GM12864 (cell line): ENCODE data around the gene ODAD3.
"Not testable (repeated sequence)": the region's sequence is repeated elsewhere in the genome, so short reads cannot be mapped to it uniquely, and the experiment has no call there.

Experiments used
- DNase-seq: peaks from one replicate; pipeline ENCODE4 v3.0.0-alpha.2; 2011; ENCODE audit warnings: low read depth
- H3K4me3 ChIP-seq: 2 replicates; pipeline ENCODE4 v1.5.1; 2011; ENCODE audit warnings: mild to moderate bottlenecking, low read depth, low read length, control low read depth
- TF ChIP-seq, protein P1 (sequence below): IDR thresholded peaks from 2 replicates; pipeline ENCODE4 v1.5.1; 2011; ENCODE audit warnings: low read depth, mild to moderate bottlenecking, moderate library complexity, low read length, control low read depth, inconsistent platforms; ENCODE audit errors: missing control alignments

Gene ODAD3

DNA sequence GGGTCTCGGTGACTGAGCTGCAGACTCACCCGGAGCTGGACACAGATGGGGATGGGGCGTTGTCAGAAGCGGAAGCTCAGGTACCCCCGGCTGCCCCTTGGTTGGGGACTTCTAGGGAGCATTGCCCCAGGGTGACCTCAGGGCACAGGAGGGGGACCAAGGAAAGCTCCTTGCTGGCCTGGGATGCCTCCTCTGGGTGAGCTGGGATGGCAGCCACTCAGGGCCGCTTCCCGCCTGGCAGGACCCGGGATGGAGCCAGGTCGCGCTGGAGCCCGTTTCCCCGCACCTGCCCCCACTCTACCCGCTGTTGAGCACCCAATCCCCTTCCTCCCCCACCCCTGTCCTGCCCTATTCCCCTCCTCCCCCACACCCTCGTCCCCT is 11.3 kb upstream of the ODAD3 start:
- no peak for DNase-seq
- no peak overlapping the region for H3K4me3 ChIP-seq
- TF ChIP-seq, protein P1, sequence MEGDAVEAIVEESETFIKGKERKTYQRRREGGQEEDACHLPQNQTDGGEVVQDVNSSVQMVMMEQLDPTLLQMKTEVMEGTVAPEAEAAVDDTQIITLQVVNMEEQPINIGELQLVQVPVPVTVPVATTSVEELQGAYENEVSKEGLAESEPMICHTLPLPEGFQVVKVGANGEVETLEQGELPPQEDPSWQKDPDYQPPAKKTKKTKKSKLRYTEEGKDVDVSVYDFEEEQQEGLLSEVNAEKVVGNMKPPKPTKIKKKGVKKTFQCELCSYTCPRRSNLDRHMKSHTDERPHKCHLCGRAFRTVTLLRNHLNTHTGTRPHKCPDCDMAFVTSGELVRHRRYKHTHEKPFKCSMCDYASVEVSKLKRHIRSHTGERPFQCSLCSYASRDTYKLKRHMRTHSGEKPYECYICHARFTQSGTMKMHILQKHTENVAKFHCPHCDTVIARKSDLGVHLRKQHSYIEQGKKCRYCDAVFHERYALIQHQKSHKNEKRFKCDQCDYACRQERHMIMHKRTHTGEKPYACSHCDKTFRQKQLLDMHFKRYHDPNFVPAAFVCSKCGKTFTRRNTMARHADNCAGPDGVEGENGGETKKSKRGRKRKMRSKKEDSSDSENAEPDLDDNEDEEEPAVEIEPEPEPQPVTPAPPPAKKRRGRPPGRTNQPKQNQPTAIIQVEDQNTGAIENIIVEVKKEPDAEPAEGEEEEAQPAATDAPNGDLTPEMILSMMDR, result no peak

DNA sequence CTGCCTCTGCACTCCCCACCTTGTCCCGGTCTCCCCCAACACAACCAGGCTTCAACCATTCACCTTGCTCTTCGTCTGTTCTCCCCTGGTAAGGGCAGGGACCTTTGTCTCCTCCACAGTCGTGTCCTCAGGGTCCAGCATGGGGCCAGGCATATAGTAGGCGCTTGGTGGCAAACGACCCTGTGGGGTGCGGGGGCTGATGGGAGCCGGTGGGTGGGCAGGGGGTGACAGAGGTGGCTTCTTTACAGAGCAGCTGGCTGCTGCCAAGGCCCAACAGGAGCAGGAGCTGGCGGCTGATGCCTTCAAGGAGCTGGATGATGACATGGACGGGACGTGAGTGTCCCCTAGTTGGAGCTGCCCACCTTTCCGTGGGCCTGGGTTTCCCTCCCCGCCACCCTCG is 10.2 kb upstream of the ODAD3 start:
- DNase-seq, result no peak
- no peak overlapping the region for H3K4me3 ChIP-seq
- TF ChIP-seq, protein P1, result no peak

DNA sequence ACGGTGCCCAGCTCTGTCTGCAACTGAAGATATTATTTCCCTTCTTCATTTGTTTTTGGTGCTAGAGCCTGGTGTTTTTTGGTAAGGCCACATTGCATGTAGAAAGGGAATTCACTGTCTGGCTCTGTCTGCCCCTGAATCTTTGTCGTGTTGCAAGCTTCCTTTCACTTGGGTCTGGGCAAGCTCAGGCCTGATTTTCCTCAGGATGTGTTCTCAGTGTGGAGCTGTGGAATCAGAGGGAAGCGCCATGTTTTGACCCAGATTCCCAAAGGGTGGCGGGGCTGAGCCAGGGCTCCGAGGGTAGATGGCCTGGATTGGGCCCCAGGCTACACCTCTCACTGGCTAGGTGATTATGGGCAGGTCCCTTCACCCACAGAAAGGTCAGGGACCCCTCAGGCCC is 9.1 kb upstream of the ODAD3 start:
- DNase-seq, result no peak
- TF ChIP-seq, protein P1, result no peak
- H3K4me3 ChIP-seq, result no peak overlapping the region

DNA sequence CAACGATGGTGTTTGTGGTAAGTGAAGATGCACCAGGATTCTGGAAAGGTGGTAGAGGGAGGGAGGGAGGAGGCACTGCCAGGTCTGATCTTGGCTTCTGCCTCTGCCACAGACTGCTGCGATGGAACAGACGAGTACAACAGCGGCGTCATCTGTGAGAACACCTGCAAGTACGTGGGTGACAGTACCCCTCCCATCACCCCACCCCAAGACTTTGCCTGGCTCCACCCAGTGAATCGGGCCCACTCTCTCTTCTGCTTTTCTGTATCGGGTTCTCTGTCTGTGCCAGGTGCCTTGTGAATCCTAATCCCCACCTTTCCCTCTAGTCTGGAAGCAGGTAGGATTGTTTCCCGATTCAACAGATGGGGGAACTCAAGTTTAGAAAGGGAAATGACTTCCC is 3.0 kb upstream of the ODAD3 start:
- no peak for DNase-seq
- TF ChIP-seq, protein P1, result no peak
- H3K4me3 ChIP-seq, result no peak overlapping the region

DNA sequence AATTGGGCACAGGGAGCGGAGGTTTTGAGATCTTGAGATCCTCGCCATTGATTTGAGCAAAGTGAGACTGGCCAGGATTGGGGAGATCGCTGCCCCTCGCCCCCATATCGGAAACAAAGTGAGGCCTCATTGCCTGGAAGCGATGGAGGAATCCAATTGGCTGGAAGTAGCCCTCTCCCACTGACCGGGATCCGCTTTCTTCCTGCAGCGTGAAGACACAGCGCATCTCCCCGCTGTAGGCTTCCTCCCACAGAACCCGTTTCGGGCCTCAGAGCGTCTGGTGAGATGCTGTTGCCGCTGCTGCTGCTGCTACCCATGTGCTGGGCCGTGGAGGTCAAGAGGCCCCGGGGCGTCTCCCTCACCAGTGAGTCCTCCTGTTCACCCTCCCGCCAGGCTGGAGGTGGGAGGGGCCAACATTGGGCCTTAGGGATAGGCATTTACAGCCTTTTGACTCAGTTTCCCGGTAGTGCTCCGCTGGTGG is 952 bp upstream of the ODAD3 start:
- no peak for DNase-seq
- TF ChIP-seq, protein P1, result no peak
- peak overlapping the region; percentile 85 for H3K4me3 ChIP-seq

DNA sequence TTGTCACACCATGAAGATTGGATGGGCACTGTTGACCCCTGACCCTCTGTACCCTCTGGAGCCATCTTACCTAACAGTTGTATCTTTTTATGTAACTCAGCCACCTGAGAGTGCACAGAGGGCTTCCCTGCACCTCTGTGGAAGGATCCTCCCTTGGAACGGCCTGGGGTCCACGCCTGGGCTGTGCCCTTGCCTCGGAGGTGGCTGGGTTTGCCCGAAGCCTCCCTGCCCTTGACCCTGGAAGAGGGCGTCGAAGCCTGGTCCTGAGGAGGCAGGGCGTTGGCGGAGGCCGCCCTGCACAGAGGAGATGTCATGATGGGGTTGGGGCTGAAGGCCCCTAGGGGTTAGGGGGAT is 241 bp downstream of the ODAD3 start:
- H3K4me3 ChIP-seq, result peak overlapping the region; percentile 65
- DNase-seq, result no peak
- TF ChIP-seq, protein P1, result no peak

DNA sequence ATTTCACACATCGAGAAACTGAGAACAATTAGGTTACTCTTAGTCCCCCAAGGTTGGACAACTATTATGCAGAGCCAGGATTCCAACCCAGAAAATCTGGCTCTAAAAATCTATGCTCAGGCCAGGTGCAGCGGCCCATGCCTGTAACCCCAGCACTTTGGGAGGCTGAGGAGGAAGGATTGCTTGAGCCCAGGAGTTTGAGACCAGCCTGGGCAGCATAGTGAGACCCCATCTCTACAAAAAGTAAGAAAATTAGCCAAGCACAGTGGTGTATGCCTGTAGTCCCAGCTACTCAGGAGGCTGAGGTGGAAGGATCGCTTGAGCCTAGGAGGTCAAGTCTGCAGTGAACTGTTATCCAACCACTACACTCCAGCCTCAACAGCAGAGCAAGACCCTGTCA is 1.4 kb downstream of the ODAD3 start:
- not testable (repeated sequence) for H3K4me3 ChIP-seq, DNase-seq

DNA sequence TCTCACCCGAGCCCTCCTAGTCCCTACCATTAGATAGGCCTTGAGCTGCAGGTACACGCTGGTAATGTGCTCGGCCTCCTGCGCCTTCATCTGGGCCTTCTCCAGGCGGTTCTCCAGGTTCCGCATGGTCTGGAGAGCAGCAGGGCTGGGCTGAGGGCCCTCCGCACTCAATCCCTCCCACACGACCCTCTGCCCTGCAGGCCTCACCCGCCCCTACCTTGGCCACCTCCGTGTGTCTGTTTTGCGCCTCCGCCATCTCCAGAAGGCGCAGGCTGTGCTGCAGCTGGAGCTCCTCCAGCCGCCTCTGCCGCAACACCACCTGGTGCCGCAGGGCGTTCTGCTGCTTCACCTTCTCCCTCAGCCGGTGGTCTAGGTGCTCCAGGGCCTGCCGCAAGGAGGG is 8.3 kb downstream of the ODAD3 start:
- no peak overlapping the region for H3K4me3 ChIP-seq
- TF ChIP-seq, protein P1, result no peak

More for the DNA sequence above, 8.3 kb downstream of the ODAD3 start:
- DNase-seq, result no peak
